Skin of body (tissue), 2 donors: Measurements from ENCODE around the gene MAP6. TPM values are rescaled to one million over a fixed set of nuclear protein-coding genes. Genes with fewer than 3 reads are reported as not detected.

Experiments used
- DNase-seq: peaks from one replicate; lab custom pipeline; 2025; lab: John Stamatoyannopoulos, UW
- total RNA-seq: library from RNA; depleted of rRNA; stranded (reverse); fragments of >200 nt; gene quantifications from one replicate; pipeline ENCODE4 v1.2.3, GENCODE V29; 2014

MAP6 gene
- total RNA-seq, 1 donor from 2014 or later, result 1.9 TPM

DNA sequence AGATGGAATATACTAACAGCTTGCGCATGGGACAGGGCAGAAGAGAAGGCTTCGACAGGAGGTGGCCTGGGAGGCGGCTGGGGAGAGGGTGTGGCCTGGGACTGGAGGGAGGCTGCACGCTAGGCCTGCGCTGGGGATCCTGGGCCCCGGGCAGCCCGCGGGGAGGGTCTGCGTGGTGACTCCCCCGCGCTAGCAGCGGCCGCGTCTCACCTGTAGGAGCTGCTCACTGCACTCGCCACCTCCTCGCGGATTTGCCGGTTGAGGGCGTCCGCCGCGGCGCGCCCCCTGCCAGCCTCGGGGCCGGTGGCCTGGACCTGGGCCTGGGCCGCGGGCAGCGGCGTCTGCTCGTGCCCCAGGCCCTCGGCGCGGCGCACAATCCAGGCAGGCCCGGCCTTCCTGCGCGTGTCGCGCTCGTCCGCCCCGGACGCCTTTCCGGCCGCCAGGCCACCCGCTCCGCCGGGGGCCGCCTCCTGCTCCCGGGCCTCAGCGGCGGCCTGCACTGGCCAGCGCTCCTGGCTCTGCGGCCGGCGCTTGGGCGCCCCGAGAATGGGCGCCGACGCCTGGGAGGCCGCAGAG is 1.5 kb downstream of the MAP6 start:
- no peak for DNase-seq

DNA sequence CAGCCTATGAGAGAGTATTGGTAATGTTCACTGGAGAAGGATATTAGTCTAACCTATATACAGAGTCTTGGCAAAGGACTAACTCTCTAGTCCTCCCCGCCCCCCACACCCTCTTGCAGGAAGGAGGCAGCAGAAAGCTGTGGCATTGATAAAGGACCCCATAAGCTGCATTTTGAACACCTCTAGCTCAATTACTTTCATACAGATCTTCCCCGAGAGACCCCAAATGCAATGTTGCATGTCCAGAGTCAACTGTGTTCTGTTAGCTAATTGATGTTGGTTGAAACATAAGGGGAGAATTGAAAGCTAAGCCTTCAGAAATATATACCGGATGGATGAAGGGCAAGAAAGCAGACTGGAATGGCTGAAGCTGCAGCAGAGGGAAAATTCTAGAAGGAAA is 2.8 kb downstream of the MAP6 start:
- no peak for DNase-seq

DNA sequence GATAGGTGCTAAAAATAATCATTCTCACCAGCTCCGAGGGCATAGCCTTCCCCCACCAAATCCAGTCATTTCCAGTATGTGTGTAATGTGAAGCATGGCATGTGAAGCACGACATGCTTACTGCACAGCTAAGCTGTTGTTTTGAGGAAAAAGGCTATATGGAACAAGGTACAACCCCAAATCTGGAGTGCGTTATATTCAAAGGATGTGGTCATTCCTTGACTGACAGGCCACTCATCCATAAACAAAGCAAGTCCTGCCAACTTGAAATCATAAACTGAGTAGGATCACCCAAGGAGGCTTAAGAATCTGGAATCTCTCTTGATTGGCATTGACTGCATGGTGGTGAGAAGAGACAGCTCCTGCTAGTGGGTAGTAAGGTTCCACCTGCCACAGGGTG is 3.7 kb downstream of the MAP6 start:
- DNase-seq, result no peak

DNA sequence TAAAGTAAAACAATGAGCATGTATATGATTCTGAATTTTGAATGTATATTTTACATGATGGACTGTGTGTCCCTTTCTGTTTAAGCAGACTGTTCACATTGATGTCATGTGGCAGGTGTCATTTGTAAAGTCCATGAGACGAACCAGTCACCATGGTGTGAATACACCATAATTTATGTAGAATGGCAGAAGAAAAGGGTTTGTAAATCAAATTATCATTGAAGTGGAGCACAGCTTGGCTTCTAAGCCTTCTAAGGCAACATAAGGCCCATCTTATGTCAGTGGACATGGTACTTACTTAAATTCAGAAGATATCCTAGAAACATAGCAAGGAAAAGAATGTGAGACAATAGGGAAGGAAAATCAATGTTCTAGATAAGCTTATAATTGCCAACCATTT is 4.4 kb downstream of the MAP6 start:
- DNase-seq, result no peak

DNA sequence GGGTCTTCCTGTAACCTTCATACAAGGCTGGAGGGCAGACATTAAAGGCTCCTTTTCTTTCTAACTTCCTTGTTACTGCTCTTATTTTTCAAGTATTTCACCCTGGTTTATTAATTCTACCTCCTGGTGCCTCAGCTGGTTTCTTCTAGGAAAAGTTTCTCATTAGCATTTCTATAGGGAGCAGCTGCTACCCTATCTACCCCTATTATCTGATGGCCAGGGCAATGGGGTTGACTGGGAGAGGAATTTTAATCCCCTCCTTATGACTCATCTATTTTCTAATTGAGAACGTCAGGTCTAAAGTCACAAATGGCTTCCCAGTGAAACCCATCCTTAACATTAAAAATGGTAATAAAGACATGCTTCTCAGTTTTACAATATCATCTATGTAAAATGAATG is 5.0 kb downstream of the MAP6 start:
- no peak for DNase-seq

DNA sequence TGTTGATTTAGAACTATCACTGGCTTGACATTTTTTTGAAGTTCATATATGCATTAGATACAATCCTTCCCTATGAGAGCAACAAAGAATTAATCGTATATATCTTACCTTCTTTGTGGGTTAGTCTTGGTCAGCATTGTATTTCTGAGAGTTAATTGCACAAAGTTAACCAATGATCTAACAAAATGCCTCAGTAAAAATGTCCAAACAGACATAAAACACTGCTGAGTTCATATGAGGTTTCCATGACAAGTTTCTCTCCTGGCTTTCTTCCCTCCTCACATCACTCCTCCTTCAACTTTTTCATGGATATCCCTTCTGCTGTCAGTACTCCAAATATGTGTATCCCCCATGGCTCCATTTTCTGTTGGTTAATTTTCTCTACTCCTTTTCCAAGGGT is 9.0 kb downstream of the MAP6 start:
- no peak for DNase-seq

DNA sequence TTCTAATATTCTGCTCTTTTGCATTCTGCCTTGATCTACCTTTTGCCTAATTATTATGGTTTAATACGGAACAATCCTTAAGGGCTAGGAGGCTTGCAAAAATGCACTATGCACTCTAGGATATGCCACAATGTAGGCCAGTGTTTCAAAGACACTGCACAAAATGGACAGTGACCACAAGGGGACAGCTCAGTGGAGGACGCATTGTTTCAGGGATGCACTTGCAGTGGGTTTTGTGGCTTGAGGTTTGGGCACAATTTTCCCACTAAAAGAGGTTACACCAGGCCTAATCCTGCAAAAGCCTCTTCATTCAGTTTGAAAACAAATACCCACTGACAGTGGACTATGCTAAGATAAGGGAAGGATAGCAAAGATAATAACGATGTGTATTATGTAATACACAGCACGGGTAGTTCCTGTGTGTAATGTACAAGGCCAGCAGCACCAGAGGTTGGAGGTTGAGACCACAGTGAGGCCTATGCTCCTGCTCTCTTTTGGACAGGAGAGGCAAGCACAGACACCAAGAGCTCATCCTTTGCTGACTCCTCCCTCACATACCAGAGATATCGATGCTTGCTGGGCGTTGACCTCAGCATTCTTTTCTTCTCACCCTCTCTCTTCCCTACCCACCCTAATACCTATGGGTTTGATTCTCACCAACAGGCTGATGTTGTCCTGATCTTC is 12.7 kb downstream of the MAP6 start:
- no peak for DNase-seq

DNA sequence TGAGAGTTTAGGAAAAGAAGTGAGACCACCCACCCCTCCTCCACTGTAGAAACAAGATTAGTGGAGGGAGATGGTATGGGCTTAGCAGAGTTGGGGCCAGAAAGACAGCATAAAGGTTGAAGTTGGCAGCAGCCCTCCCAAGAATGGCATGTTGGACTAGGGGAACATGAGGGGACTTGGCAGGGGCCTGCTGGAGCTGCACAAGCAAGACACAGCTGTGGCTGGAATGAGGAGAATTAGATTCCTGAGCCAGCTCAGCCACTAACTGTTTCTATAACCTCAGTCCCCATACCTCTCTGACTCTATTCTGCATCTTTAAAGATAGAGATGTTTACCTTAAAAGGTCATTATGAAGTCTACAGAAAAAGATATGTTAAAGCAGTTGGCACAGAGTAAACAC is 13.2 kb downstream of the MAP6 start:
- no peak for DNase-seq

DNA sequence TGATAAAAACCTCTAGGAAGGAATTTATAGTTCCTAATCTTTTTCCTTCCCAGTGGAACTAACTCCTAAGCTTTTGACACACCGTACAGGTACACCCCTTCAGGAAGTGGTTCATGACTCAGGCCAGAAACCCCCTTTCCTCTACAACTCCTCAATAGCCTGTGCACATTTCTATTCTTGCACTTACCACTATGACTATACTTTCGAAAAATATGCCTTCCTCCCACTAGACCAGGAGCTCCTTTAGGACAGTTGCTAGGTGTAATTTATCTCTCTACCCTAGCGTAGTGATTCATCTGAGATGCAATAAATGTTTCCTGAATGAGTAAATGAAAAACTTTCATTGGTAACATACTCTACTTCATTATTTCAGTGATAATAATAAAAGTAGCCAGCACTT is 14.5 kb downstream of the MAP6 start:
- no peak for DNase-seq

DNA sequence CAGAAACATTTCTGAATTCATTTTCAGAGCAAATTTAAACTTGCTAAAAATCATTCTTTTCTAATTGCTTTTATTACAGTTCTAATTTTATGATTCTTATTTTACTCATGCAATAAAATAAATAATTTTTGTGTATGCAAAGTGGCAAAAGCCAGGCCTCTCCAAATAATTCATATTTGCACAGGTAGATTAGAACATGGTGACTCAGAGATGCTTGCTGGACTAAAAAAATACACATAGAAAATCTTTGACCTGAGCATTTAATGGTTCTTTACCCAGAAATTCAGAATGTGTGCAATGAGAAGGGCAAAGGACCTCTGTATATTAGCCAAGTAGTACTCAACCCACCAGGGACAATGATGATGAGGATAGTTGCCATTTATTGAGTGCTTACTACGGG is 15.3 kb downstream of the MAP6 start:
- no peak for DNase-seq

DNA sequence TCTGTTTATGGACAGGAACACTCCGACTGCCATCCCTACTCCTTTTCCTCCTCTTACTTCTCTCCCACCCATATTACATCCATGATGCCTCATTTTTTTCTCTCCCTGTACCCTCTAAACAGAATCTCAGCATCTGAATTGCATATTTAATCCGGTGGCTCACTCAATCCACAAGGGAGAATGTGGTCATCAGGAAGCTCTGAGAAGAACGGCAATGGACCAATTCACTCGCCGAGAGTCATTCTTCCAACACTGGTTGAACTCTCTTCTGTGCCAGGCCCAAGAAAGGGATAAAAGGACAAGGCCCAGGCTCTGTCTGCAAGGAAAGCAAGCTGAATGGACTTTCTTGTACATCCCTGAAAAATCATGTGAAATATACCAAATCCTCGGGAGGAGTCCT is 15.9 kb downstream of the MAP6 start:
- no peak for DNase-seq

DNA sequence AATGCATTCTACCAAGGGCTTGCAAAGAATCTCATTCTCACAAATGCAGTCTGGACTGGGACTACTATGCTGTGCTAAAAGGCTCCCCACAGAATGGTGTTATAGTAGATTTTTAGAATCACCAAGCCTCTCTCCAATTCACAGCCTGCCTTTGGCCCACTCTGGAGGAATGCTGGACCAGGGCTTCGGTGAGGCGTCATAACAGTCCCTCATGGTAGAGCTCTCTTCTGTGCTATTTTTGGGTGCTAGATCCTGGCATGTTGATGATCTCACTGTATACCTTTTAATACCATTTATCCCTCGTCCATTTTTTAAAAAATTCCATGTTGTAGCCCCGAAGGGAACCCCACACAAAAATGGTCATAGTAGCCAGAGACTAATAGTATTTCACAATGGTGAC is 17.6 kb downstream of the MAP6 start:
- no peak for DNase-seq

DNA sequence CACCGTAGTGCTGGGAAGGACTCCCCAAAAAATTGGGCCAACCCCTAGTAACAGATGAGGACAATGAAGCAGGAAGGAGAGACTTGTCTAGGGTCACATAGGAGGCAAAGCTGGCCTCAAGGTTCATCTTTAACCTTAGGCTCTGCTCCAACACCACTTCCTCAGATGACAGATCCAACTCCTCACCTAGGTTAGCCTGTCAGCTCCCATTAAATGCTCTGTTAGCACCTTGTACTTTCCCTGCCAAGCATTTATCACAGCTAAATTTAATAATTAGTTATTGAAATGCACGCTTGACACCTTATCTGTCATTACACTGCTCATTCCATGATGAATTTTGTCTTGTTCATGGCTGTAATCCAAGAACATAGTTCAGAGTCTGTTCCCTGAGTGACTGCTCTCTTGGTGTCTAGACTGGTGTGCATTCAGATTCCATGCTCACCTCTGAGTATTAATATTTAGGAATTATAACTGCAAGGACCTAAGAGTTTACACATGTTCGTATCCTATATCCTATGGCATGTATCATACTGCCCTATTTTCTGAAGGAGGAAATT is 18.6 kb downstream of the MAP6 start:
- no peak for DNase-seq

DNA sequence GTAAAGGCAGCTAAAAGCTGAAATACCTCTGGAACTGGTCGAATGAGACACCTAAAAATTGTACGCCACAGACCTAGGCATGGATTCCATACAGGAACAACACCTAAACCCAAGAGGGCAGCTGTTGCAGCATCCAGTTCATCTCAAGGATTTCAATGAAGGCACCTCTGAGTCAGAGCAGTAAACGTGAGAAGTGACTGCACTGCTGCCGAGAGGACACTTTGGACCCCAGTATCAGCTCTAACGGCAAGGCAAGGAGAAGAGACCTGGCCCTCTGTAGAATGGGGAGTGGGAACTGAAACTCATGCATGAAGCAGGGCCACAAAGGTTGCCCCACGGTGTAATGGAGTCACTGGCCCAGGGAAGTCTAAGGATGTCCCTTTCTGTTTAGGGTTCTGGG is 23.9 kb downstream of the MAP6 start:
- DNase-seq, result no peak

DNA sequence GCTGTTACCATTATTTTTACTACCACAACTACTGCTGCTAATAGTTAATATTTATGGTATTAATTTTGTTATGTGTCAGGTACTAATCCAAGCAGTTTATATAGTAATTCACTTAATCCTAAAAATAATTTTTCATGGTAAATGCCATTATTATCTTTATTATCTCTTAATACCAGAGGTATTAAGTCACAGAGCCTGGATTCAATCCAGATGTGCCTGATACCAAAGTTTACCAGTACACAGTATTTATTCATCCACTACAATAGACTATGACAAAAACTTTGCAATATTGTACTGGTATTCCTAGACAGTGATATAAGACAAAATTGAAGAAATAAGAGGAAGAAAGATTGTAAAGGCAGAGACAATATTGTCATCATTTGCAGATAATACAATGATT is 24.5 kb downstream of the MAP6 start:
- no peak for DNase-seq

DNA sequence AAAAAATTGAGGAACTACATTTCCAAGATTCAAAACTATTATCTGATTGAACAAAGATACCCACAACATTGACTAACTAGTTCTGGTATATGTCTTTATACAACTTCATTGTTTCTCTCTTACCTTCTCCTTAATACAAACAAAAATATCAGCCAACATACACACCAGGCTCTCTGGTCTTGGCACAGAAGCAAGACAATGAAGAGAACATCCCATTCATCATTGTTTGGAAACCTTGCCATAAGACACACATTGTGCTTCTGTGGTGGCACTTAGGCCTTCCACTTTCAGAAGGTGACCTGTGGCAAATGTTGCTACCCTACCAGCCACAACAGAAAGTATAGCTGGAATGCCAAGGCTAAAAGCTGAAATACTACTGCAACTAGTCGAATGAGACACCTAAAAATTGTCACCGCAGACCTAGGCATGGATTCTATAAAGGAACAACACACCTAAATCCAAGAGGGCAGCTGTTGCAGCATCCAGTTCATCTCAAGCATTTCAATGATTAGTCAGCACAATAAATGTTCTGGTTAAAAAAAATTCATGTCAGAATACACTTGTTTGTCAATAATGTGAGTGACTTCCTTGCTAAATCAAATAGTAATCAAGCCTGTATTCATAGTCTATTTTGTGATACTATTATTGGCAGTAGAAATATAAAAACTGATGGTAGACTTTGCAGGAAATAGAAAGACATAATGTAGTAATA is 26.3 kb downstream of the MAP6 start:
- DNase-seq, result no peak

DNA sequence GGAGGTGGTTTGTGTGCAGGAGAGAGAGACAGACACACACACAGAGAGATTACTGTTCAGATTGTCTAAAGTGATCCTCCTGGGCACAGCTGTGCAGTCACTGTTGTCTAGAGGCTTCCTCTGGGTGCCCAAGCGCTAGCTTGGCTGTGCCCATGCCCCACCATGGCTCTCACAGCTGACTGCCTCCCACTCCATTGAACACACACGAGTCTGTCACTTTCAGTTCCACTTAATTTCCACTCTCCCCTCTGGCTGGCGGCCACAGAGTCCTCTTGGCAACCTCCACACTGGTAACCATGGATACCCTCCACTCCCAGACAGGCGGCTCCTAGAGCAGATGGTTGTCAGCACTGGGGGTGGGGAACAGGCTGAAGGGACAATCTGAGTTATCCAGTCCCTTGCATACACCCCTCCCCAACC is 29.1 kb downstream of the MAP6 start:
- DNase-seq, result peak; percentile 76

DNA sequence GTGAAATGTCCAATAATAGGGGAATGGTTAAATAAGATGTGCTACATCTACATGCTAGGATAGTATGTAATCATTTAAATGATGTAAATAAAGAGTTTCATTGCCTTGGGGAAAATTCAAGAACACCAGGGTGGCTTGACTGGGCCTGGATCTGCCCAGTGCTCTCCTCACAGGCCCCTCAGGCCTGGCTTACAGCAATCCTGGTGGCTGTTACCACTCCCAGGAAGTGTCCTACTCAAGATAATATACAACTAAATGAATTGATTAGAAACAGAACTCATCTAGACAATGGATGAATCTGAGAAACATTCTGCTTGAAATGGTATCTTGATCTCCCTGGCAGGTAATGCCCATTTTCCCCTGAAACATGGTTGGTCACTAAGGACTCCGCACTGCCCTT is 30.8 kb downstream of the MAP6 start:
- no peak for DNase-seq

DNA sequence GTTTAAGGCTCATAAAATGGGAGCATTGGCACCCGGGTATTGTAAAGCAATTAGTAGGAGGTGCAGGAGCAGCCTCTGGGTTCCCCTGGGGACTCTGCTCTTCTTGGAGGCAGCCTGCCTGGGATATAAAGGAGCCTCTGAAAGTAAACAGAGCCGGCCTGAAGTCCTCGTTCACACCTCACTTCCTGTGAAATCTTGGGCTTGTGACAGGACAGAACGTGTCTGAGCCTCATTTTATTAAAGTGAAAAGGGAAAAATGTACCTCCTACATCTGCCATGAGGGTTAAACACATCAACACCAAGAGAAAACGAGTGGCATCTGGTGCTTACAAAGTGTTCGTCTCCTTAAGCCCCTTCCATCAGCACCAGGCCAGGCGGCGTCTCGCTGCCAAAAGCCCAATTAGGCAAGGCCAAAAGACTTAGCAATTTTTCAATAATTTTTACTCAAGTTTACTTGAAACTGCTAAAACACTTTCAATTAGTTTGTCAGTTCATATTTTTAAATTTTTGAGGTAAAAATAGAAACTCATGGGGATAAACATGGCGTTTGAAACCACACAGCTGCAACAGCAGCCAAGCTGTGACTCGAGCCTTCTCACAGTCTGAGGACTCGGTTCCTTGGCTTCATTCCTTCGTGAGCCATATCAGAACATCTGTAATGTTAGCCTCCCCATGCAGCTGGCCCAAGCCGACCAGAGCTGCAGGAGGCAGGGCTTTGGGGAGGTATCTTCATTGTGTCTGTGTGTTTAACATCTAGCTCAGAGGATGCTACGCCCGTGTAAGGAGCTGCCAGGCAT is 33.6 kb downstream of the MAP6 start:
- DNase-seq, result peak; percentile 55

DNA sequence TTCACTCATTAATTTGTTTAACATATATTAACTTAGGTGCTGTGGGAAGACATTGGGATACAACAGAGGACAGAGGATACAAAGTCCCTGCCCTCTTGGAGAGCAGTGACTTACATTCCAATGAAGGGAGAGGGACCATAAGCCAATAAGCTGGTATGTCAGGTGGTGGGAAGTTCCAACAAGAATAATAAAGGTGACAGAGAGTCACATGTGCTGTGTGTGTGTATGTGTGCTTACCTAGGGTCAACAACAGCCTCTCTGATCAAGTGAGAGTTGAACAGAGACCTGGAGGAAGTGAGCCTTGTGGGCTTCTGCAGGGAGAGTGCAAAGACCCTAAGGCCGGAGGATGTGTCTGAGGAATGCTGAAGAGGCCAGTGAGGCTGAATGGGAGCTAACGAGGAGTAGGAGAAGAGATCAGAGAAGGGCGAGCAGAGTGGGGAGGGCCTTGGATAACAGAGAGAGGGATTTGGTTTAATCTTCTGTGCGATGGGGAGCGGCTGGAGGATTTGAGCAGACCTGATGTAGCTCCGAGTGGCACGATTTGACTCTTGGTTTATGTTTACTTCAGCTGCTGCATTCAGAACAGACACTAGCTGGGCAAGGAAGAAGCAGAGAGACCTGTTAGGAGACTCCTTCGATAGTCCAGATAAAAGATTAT is 35.3 kb downstream of the MAP6 start:
- DNase-seq, result no peak

DNA sequence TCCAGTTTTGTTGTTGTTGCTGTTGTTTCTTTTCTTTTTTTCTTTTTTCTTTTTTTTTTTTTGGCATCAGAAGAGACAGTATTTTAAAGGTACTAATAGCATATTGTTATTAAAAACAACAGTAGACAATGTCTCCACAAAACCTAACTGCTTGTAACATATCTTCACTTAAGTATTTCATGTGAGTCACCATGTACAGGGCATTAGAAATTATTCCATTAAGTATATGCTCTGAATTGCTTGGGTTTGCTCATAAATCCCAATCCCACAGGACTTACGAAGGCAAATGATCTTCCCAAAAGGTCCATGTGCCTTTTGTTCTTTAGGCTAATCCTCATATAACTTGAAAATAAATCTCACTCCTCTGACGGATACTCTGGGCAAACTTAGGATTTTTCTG is 35.9 kb downstream of the MAP6 start:
- DNase-seq, result no peak
